H1 (cell line): Measurements from ENCODE around the gene CGREF1. TPM values are rescaled to one million over a fixed set of nuclear protein-coding genes. Genes with fewer than 3 reads are reported as not detected.

ENCODE experiments used
- CBX5 ChIP-seq: fragments of 300-800, 300-1000 bp; sonication (generic); IDR thresholded peaks from 2 replicates; pipeline ENCODE4 v1.7.1; 2016; ENCODE audit warnings: antibody characterized with exemption, low read length, low read depth
- CHD1 ChIP-seq: IDR thresholded peaks from 2 replicates; pipeline ENCODE4 v1.6.1; 2012; ENCODE audit warnings: low read depth, low read length, improper control_type of control experiment
- CREB1 ChIP-seq: IDR thresholded peaks from 2 replicates; pipeline ENCODE4 v1.6.1; 2012; ENCODE audit warnings: inconsistent platforms
- KDM5A ChIP-seq: fragments of 200-600 bp; IDR thresholded peaks from 2 replicates; pipeline ENCODE4 v1.7.1; 2012; ENCODE audit warnings: mild to moderate bottlenecking, low read length, inconsistent platforms, mixed read lengths
- PHF8 ChIP-seq: fragments of 200-600 bp; sonication (generic); conservative IDR thresholded peaks from 2 replicates; pipeline ENCODE4 v1.7.1; 2012; ENCODE audit warnings: low read depth, mild to moderate bottlenecking, inconsistent platforms, low read length, moderate library complexity
- POLR2AphosphoS5 ChIP-seq: IDR thresholded peaks from 2 replicates; pipeline ENCODE4 v1.6.1; 2011; ENCODE audit warnings: low read depth, low read length
- TAF7 ChIP-seq: optimal IDR thresholded peaks from 2 replicates; pipeline ENCODE3; 2011; ENCODE audit warnings: low read depth, mild to moderate bottlenecking, inconsistent platforms, low read length, moderate library complexity, borderline replicate concordance
- TBP ChIP-seq: IDR thresholded peaks from 2 replicates; pipeline ENCODE4 v1.6.1; 2011; ENCODE audit warnings: low read depth, low read length, improper control_type of control experiment
- polyA plus RNA-seq, 7 experiments: library from polyadenylated mRNA; depleted of rRNA in 3 of 7; stranded (reverse) in 5 of 7; unstranded in 2 of 7; fragments of >200 nt in 5 of 7; fragments of 200-250 nt in 2 of 7; gene quantifications; 1 replicate in 5 of 7; 2 replicates in 1 of 7; 4 replicates in 1 of 7; pipeline versions ENCODE4 v1.2.1 to v1.2.3, GENCODE V29; 2011 to 2013; ENCODE audit warnings: missing spikeins in 2 of 7, mixed read lengths in 2 of 7
- total RNA-seq: library from RNA; stranded (reverse); fragmentation: NEBNext Ultra II Directional; extraction: Animal tissue kit (Norgen Biotek cat#: 25700); gene quantifications from 2 replicates; pipeline ENCODE4 v1.2.1, GENCODE V29; 2021

The CGREF1 gene
- total and polyA plus RNA-seq, 2 of the 8 experiments (the other 6 are each of a cell fraction or from before 2014, with no cell fraction given): 2.5 to 3.4 TPM

DNA sequence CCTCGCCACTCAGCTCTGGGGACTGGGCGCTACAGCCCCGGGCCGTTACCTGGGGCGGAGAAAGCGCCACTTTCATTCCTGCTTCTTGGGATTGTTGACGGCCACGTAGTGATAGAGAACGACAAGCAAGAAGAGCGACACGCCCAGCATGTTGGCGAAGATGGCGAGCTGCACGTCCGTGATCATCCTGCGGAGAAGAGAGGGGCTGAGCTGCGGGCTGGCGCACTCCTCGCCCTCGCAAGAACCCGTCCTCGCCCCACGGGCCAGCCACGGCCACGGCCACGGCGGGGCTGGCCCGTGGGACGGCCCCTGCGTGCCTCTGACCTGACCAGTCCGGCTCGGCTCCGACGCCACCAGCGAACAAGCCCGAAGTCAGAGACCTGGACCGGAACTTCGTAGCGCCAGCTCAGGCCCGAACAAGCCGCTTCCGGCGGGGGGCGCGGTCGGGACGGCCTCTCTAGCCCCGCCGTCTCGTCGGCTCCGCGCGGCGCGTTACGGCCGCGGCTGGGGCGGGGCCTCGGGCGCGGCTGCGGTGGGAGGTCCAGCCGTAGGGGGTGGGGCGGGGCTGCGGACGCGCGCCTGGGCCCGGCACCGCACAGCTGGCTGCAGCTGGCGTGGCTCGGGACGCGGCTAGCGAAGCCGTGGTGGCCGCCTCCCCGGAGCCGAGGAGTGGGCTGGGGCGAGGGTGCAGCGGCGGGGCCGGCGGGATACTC lies 47.5 kb downstream of the CGREF1 start, which contains the start of gene OST4 (continued):
- TF ChIP-seq TAF7 (peak; percentile 15), PHF8 (peak; percentile 92), CBX5 (no peak), TBP (peak; percentile 67; the same call in 1 of the 2 replicates), CREB1 (peak; percentile 54), CHD1 (no peak), POLR2AphosphoS5 (peak; percentile 85), KDM5A (peak; percentile 67; the same call in 1 of the 2 replicates)
- TF ChIP-seq, all 59 proteins: peak for 15
